GM12878 (cell line): ENCODE data around the gene SPRN. TPM values are rescaled to one million over a fixed set of nuclear protein-coding genes. Genes with fewer than 3 reads are reported as not detected.

Experiments
- ATAC-seq: fragments of 200-7000 bp; cut with Tn5 transposase; 3 replicates; pipeline ENCODE4 v1.9.1; 2020; ENCODE audit warnings: mild to moderate bottlenecking, moderate library complexity
- BruUV-seq: library from RNA; stranded (reverse); fragments of 400-500 nt; replicated peaks from 2 replicates; lab custom pipeline; 2021; lab: Mats Ljungman, UMichigan
- CTCF ChIA-PET: fragments of 300-600 bp; sonication (Branson Sonifier 250); formaldehyde crosslinking; extraction: SDS; loops from one replicate; lab custom pipeline; 2021; ENCODE audit warnings: inconsistent platforms; lab: Yijun Ruan, JAX
- POLR2A ChIA-PET: fragments of 350-600 bp; formaldehyde crosslinking; extraction: SDS; loops from one replicate; lab custom pipeline; 2021; ENCODE audit warnings: inconsistent platforms; lab: Charles Lee
- RAD21 ChIA-PET: fragments of 300-600 bp; sonication (Branson Sonifier 250); formaldehyde crosslinking; loops from one replicate; lab custom pipeline; 2023; ENCODE audit warnings: antibody characterized with exemption; ENCODE audit not compliant: unreplicated experiment; lab: Charles Lee
- SMC1A ChIA-PET: fragments of 300-600 bp; sonication (Branson Sonifier 250); formaldehyde crosslinking; loops from one replicate; lab custom pipeline; 2023; ENCODE audit not compliant: unreplicated experiment, uncharacterized antibody; lab: Charles Lee
- DNase-seq: peaks from one replicate; pipeline ENCODE4 v3.0.0-alpha.2; 2011; ENCODE audit warnings: low read depth, low spot score
- FAIRE-seq: peaks from 3 replicates; lab custom pipeline; 2011; peaks lifted over from hg19 to GRCh38; lab: Jason Lieb, UNC
- H2AFZ ChIP-seq: 2 replicates; pipeline ENCODE4 v1.6.0; 2011; ENCODE audit warnings: low read depth, low read length, control low read depth; ENCODE audit not compliant: control insufficient read depth
- H3K27ac ChIP-seq: 2 replicates; pipeline ENCODE4 v1.5.1; 2011; ENCODE audit warnings: control low read depth; ENCODE audit not compliant: control insufficient read depth, insufficient read depth
- H3K27me3 ChIP-seq, 2 experiments: replicated peaks in 1 of 2; 2 replicates each; pipeline versions ENCODE4 v1.6.0 to v1.6.1; 2011; ENCODE audit warnings: low read length in 1 of 2; ENCODE audit not compliant: control insufficient read depth in 2 of 2, insufficient read depth in 2 of 2
- H3K36me3 ChIP-seq, 2 experiments: 2 replicates each; pipeline ENCODE4 v1.5.1; 2011; ENCODE audit warnings: low read length in 1 of 2; ENCODE audit not compliant: control insufficient read depth in 2 of 2, insufficient read depth in 2 of 2
- H3K4me1 ChIP-seq: 2 replicates; pipeline ENCODE4 v1.6.1; 2011; ENCODE audit warnings: mild to moderate bottlenecking, low read length, moderate library complexity, mixed read lengths; ENCODE audit not compliant: control insufficient read depth, insufficient read depth
- H3K4me2 ChIP-seq: 2 replicates; pipeline ENCODE4 v1.6.0; 2011; ENCODE audit warnings: control low read depth; ENCODE audit not compliant: control insufficient read depth, insufficient read depth
- H3K4me3 ChIP-seq: fragments of 200-600 bp; sonication (generic); 2 replicates; pipeline ENCODE4 v1.5.1; 2016
- H3K79me2 ChIP-seq: 2 replicates; pipeline ENCODE4 v1.6.0; 2011; ENCODE audit warnings: low read length; ENCODE audit not compliant: control insufficient read depth, insufficient read depth
- H3K9ac ChIP-seq: 2 replicates; pipeline ENCODE4 v1.8.0; 2011; ENCODE audit warnings: low read length, control low read depth, mixed read lengths; ENCODE audit not compliant: control insufficient read depth, insufficient read depth
- H3K9me3 ChIP-seq: replicated peaks from 3 replicates; pipeline ENCODE4 v1.5.1; 2011; ENCODE audit warnings: mild to moderate bottlenecking, low read length; ENCODE audit not compliant: control insufficient read depth, insufficient read depth
- H4K20me1 ChIP-seq: 2 replicates; pipeline ENCODE4 v1.6.0; 2011; ENCODE audit not compliant: control insufficient read depth, insufficient read depth
- ESRRA ChIP-seq: IDR thresholded peaks from 2 replicates; pipeline ENCODE4 v1.6.1; 2012; ENCODE audit warnings: mild to moderate bottlenecking, low read length, improper control_type of control experiment
- GABPA ChIP-seq: IDR thresholded peaks from 2 replicates; pipeline ENCODE4 v1.6.1; 2014; ENCODE audit warnings: antibody characterized with exemption, low read depth, mild to moderate bottlenecking, inconsistent platforms
- JUNB ChIP-seq: IDR thresholded peaks from 2 replicates; pipeline ENCODE4 v1.6.1; 2016; ENCODE audit warnings: antibody characterized with exemption, mild to moderate bottlenecking
- MYC ChIP-seq: IDR thresholded peaks from 2 replicates; pipeline ENCODE4 v1.6.1; 2011; ENCODE audit warnings: mild to moderate bottlenecking, low read length, moderate library complexity, inconsistent platforms; ENCODE audit not compliant: insufficient read depth, insufficient replicate concordance, insufficient read length, severe bottlenecking
- NFIC ChIP-seq: IDR thresholded peaks from 2 replicates; pipeline ENCODE4 v1.6.1; 2012; ENCODE audit warnings: low read depth, mild to moderate bottlenecking, inconsistent platforms, low read length, moderate library complexity
- NFXL1 ChIP-seq: fragments of 450-650 bp; IDR thresholded peaks from 2 replicates; pipeline ENCODE4 v1.6.1; 2017; ENCODE audit warnings: antibody characterized with exemption, mild to moderate bottlenecking, borderline replicate concordance
- NFYB ChIP-seq: IDR thresholded peaks from 2 replicates; pipeline ENCODE4 v1.6.1; 2011; ENCODE audit warnings: low read depth, mild to moderate bottlenecking, low read length, improper control_type of control experiment, moderate library complexity; ENCODE audit not compliant: insufficient read depth
- PML ChIP-seq: IDR thresholded peaks from 2 replicates; pipeline ENCODE4 v1.6.1; 2012; ENCODE audit warnings: low read length, inconsistent platforms
- SMARCA5 ChIP-seq: fragments of 450-650 bp; IDR thresholded peaks from 2 replicates; pipeline ENCODE4 v1.6.1; 2017; ENCODE audit warnings: mild to moderate bottlenecking
- SRF ChIP-seq, 2 experiments: IDR thresholded peaks; 2 replicates each; pipeline ENCODE4 v1.6.1; 2011; ENCODE audit warnings: low read depth in 2 of 2, low read length in 2 of 2, mild to moderate bottlenecking in 1 of 2, moderate library complexity in 1 of 2
- TARDBP ChIP-seq: IDR thresholded peaks from 2 replicates; pipeline ENCODE4 v1.6.1; 2016; ENCODE audit warnings: borderline replicate concordance
- ZNF24 ChIP-seq: fragments of 450-650 bp; IDR thresholded peaks from 2 replicates; pipeline ENCODE4 v1.6.1; 2017; ENCODE audit warnings: antibody characterized with exemption, mild to moderate bottlenecking
- ZSCAN29 ChIP-seq: fragments of 450-650 bp; IDR thresholded peaks from 2 replicates; pipeline ENCODE4 v1.6.1; 2017; ENCODE audit warnings: mild to moderate bottlenecking, moderate library complexity
- WGBS: methylation state at CpG from one replicate; pipeline ENCODE4 v1.1.6; 2016; ENCODE audit warnings: low lambda C conversion rate; ENCODE audit not compliant: insufficient replicate concordance, insufficient coverage; ENCODE audit errors: missing lambda C conversion rate; 5-methylcytosine and 5-hydroxymethylcytosine counted together
- in situ Hi-C: fragments of 300-500 bp; cut with MboI; formaldehyde crosslinking; loops from 9 replicates; pipeline ENCODE4 v1.14.3; 2018; ENCODE audit warnings: mixed read lengths
- intact Hi-C: fragments of 100-400 bp; cut with micrococcal nuclease; formaldehyde crosslinking; loops from one replicate; pipeline ENCODE4 v1.14.2; 2022; ENCODE audit not compliant: unreplicated experiment
- polyA plus RNA-seq, 11 experiments: library from polyadenylated mRNA; depleted of rRNA in 4 of 11; unstranded in 6 of 11; stranded (reverse) in 5 of 11; fragments of >200 nt; fragmentation: Nextera tagmentation in 4 of 11; fragmentation: Illumina TruSeq in 1 of 11; extraction: Ambion mirVana in 4 of 11; extraction: Trizol in 1 of 11; gene quantifications; 1 replicate in 1 of 11; 2 replicates in 10 of 11; pipeline versions ENCODE4 v1.2.1 to v1.2.3, GENCODE V29; 2011 to 2016; ENCODE audit warnings: inconsistent platforms in 2 of 11, missing spikeins in 2 of 11, low read depth in 1 of 11
- total RNA-seq, 4 experiments: library from RNA; depleted of rRNA in 3 of 4; stranded (reverse); fragments of >200 nt in 3 of 4; fragmentation: Illumina TruSeq in 1 of 4; extraction: Trizol in 1 of 4; gene quantifications; 2 replicates each; pipeline versions ENCODE4 v1.2.1 to v1.2.3, GENCODE V29; 2013 to 2021
- TF ChIP-seq, protein P1 (sequence below): fragments of 450-650 bp; conservative IDR thresholded peaks from 2 replicates; pipeline ENCODE4 v1.6.1; 2017; ENCODE audit warnings: mild to moderate bottlenecking, moderate library complexity
- TF ChIP-seq, protein P2 (sequence below): fragments of 450-650 bp; IDR thresholded peaks from 2 replicates; pipeline ENCODE4 v1.6.1; 2017; ENCODE audit warnings: mild to moderate bottlenecking, moderate library complexity

The SPRN gene
- total and polyA plus RNA-seq, 10 of the 15 experiments (the other 5 are each of a cell fraction or from before 2014, with no cell fraction given), result 0.03 to 0.96 (median 0.46) TPM; not detected in 6

DNA sequence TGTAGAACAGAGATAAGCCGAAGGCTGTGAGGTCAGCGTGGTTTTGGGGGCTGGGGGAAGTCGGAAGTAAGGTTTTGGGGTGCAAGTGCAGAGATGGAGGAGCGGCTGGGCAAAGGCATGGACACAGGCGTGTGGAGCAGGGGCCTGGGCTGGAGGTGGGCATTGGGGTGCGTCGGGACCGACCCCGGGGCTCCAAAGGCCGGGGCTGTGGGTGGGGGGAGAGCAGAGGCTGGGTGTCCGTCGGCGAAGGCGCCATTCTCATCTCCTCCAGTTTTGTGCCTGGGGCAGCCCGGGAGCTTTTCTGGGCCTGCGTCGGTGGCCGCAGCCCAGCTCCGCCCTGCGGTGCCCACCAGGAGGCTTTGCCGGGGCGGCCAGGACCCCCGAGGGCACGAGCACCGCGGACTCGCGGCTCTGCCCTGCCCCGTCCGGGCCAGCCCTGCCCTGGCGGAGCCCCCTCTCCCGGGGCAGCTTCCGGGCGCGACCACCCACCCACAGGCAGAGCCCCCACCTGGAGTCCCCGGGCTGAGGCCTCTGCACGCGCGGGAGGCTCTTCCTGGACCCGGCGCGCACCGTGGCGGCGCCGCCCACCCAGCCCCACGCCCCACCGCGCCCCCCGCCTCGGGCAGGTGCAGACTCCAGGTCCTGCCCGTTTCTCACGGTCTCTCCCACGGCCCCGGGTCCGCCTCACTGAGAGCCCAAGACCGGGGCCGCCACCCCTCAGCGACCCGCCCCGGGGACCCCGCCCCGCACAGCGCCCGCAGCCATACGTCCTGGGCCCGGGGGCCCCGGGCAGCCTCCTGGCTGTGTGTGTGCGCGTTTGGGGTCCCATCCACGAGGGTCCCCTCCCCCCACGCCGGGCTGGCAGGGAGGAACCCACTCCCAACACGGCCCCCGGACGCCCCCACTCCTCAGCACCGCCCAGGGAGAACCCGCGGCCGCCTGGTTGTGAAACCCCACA is 21.6 kb upstream of the SPRN start (continued):
- TF ChIP-seq SMARCA5 (no peak), JUNB (no peak), TARDBP (no peak), ESRRA (no peak), ZSCAN29 (no peak), NFXL1 (no peak), NFYB (no peak), PML (no peak), NFIC (no peak), SRF (IDR thresholded peaks at IDR 0.05; ENCODE audit: low read depth in 2 of 2, low read length in 2 of 2) (no peak)

DNA sequence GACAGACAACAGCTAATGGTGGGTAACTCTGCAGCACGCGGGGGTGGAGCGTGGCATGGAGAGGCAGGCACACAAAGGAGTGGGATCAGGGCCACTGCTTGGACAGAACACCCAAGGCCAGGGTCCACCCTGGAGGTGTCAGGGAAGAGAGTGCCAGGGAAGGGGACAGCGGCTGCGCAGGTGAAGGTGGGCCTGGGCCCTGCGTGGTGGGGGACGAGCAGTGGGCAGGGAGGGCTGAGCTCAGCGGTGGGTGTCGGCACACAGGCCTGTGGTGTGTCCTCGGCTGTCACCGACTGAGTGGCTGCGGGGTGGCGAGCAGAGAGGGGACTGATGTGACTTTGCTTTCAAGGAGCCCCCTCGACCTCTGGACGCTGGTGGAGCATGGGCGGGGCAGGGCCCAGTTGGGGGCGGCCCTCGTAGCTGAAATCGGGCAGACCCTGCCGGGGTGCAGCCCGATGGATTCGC is 20.9 kb upstream of the SPRN start:
- in situ Hi-C loops, result no loop called here
- Histone ChIP-seq H3K4me2 (no peak overlapping the region), H3K27me3 (no peaks in the 10 kb centered on the region), H3K36me3 (no peaks in the 10 kb centered on the region), H3K9ac (no peak overlapping the region), H3K9me3 (peaks cover 2% of the 10 kb centered on the region; the same call in 2 of the 3 replicates), H3K79me2 (no peaks in the 10 kb centered on the region), H2AFZ (no peak overlapping the region), H3K4me3 (no peak overlapping the region), H4K20me1 (no peaks in the 10 kb centered on the region), H3K4me1 (no peaks in the 10 kb centered on the region), H3K27ac (no peak overlapping the region)
- FAIRE-seq (no peak), ATAC-seq (no peak), DNase-seq (no peak)
- ChIA-PET RAD21 (no interaction called here), CTCF (no interaction called here), POLR2A (no interaction called here), SMC1A (no interaction called here)
- BruUV-seq, result no TSS peak
- intact Hi-C loops, result no loop called here
- 87% methylated on average over 15 of the region's 22 CpGs for WGBS
- no peak for TF ChIP-seq SMARCA5
- TF ChIP-seq MYC, result no peak
- no peak for TF ChIP-seq GABPA
- TF ChIP-seq, protein P1, sequence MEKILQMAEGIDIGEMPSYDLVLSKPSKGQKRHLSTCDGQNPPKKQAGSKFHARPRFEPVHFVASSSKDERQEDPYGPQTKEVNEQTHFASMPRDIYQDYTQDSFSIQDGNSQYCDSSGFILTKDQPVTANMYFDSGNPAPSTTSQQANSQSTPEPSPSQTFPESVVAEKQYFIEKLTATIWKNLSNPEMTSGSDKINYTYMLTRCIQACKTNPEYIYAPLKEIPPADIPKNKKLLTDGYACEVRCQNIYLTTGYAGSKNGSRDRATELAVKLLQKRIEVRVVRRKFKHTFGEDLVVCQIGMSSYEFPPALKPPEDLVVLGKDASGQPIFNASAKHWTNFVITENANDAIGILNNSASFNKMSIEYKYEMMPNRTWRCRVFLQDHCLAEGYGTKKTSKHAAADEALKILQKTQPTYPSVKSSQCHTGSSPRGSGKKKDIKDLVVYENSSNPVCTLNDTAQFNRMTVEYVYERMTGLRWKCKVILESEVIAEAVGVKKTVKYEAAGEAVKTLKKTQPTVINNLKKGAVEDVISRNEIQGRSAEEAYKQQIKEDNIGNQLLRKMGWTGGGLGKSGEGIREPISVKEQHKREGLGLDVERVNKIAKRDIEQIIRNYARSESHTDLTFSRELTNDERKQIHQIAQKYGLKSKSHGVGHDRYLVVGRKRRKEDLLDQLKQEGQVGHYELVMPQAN, result no peak
- TF ChIP-seq, protein P2, sequence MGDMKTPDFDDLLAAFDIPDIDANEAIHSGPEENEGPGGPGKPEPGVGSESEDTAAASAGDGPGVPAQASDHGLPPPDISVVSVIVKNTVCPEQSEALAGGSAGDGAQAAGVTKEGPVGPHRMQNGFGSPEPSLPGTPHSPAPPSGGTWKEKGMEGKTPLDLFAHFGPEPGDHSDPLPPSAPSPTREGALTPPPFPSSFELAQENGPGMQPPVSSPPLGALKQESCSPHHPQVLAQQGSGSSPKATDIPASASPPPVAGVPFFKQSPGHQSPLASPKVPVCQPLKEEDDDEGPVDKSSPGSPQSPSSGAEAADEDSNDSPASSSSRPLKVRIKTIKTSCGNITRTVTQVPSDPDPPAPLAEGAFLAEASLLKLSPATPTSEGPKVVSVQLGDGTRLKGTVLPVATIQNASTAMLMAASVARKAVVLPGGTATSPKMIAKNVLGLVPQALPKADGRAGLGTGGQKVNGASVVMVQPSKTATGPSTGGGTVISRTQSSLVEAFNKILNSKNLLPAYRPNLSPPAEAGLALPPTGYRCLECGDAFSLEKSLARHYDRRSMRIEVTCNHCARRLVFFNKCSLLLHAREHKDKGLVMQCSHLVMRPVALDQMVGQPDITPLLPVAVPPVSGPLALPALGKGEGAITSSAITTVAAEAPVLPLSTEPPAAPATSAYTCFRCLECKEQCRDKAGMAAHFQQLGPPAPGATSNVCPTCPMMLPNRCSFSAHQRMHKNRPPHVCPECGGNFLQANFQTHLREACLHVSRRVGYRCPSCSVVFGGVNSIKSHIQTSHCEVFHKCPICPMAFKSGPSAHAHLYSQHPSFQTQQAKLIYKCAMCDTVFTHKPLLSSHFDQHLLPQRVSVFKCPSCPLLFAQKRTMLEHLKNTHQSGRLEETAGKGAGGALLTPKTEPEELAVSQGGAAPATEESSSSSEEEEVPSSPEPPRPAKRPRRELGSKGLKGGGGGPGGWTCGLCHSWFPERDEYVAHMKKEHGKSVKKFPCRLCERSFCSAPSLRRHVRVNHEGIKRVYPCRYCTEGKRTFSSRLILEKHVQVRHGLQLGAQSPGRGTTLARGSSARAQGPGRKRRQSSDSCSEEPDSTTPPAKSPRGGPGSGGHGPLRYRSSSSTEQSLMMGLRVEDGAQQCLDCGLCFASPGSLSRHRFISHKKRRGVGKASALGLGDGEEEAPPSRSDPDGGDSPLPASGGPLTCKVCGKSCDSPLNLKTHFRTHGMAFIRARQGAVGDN, result no peak
- no peak for TF ChIP-seq ZNF24
